Activated naive CD4-positive, alpha-beta T cell treated with anti-CD3 and anti-CD28 coated beads, Interleukin-2, amount 50 U/mL, for 24 hours (primary cell): ENCODE data around the gene ASPN.
"Not testable (repeated sequence)": the region's sequence is repeated elsewhere in the genome, so short reads cannot be mapped to it uniquely, and the experiment has no call there.

Source experiments
- H3K27ac Mint-ChIP-seq: one replicate; pipeline ENCODE4 v1.8.0; 2021; ENCODE audit warnings: mild to moderate bottlenecking, mixed read lengths
- H3K27me3 Mint-ChIP-seq: one replicate; pipeline ENCODE4 v1.8.0; 2021; ENCODE audit warnings: mixed read lengths
- H3K36me3 Mint-ChIP-seq: one replicate; pipeline ENCODE4 v1.8.0; 2021; ENCODE audit warnings: mixed read lengths
- H3K4me1 Mint-ChIP-seq: one replicate; pipeline ENCODE4 v1.8.0; 2021; ENCODE audit warnings: mixed read lengths
- H3K4me3 Mint-ChIP-seq: one replicate; pipeline ENCODE4 v1.8.0; 2021; ENCODE audit warnings: mild to moderate bottlenecking, mixed read lengths
- H3K9me3 Mint-ChIP-seq: one replicate; pipeline ENCODE4 v1.8.0; 2021; ENCODE audit warnings: mixed read lengths

The ASPN gene

GRCh38 chr9:92422611-92423338 lies 59.5 kb downstream of the ASPN start:
- Mint-ChIP-seq H3K4me1 (no peaks in the 10 kb centered on the region), H3K27me3 (no peaks in the 10 kb centered on the region), H3K36me3 (peaks cover 1% of the 10 kb centered on the region), H3K4me3 (no peak overlapping the region), H3K27ac (no peak overlapping the region), H3K9me3 (no peaks in the 10 kb centered on the region)

GRCh38 chr9:92414566-92414965 lies 67.7 kb downstream of the ASPN start:
- Mint-ChIP-seq H3K9me3 (no peaks in the 10 kb centered on the region), H3K4me1 (no peaks in the 10 kb centered on the region), H3K27me3 (no peaks in the 10 kb centered on the region), H3K4me3 (no peak overlapping the region), H3K36me3 (peaks cover 2% of the 10 kb centered on the region), H3K27ac (no peak overlapping the region)

DNA sequence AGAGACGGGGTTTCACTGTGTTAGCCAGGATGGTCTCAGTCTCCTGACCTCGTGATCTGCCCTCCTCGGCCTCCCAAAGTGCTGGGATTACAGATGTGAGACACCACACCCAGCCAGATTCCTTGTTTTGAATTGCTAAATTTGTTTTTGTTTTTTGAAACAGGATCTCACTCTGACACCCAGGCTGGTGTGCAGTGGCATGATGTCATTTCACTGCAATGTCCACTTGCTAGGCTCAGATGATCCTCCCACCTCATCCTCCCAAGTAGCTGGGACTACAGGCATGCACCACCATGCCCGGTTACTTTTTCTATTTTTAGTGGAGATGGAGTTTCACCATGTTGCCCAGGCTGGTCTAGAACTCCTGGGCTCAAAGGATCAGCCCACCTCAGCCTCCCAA lies 71.1 kb downstream of the ASPN start:
- not testable (repeated sequence) for H3K36me3 Mint-ChIP-seq, H3K27me3 Mint-ChIP-seq, H3K4me3 Mint-ChIP-seq, H3K9me3 Mint-ChIP-seq, H3K27ac Mint-ChIP-seq
- peaks cover 12% of the 10 kb centered on the region for H3K4me1 Mint-ChIP-seq

DNA sequence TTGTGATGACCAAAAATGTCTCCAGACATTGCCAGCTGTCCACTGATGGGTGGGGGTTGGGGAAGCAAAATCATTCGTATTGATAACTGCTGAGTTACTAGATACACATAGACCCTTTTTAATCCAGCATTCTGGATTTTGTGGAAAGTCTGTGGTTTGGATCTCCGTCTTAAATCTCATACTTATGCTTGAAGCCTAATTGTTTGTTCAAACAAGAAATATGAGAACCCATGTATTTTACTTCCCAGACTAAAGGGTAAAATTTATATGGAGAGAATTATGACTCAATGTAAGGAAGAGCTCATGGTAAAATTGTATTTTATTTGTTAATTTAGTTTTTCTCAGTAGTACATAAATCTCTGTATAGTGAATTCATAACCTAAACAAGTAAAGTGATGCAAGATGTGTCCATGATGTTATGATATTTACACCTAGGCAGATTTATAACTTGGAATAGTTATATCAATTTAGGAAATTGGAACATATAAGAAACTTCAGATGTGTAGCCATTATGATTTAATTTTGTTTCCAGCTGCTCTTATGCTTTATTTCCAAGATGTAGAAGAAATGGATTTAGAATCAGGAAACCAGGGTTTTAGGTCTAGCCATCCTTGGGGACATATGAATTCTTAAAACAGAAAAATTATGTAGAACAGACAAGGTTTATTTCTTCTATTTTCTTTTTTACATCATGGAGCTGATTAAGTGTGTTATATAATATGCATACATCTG lies 73.4 kb downstream of the ASPN start:
- H3K4me3 Mint-ChIP-seq: no peak overlapping the region
- no peaks in the 10 kb centered on the region for H3K27me3 Mint-ChIP-seq
- no peaks in the 10 kb centered on the region for H3K9me3 Mint-ChIP-seq
- H3K36me3 Mint-ChIP-seq: no peaks in the 10 kb centered on the region
- no peak overlapping the region for H3K27ac Mint-ChIP-seq
- peaks cover 27% of the 10 kb centered on the region for H3K4me1 Mint-ChIP-seq

DNA sequence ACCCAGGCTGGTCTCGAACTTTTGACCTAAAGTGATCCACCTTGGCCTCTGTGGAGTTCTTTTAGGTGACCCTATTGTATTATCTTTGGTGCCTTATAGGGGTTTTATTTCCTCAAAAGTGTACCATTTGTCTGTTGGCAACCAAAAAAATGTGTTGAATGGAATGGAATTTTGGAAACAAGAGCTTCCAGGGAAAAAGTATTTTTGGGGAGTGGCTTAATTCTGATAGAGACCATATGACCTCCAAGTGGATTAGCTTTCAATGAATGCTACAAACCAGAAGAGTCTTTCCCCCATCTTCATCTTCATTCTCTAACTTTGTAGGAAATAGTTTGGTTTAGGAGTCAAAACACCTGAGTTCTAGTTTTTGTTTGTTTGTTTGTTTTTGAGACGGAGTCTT lies 74.5 kb downstream of the ASPN start:
- no peak overlapping the region for H3K27ac Mint-ChIP-seq
- H3K27me3 Mint-ChIP-seq: no peaks in the 10 kb centered on the region
- no peak overlapping the region for H3K4me3 Mint-ChIP-seq
- H3K9me3 Mint-ChIP-seq: no peaks in the 10 kb centered on the region
- no peaks in the 10 kb centered on the region for H3K36me3 Mint-ChIP-seq
- peaks cover 27% of the 10 kb centered on the region for H3K4me1 Mint-ChIP-seq

GRCh38 chr9:92406477-92406876 lies 75.8 kb downstream of the ASPN start:
- Mint-ChIP-seq H3K4me1 (peaks cover 27% of the 10 kb centered on the region), H3K27ac (peak overlapping the region; percentile 78), H3K27me3 (no peaks in the 10 kb centered on the region), H3K4me3 (peak overlapping the region; percentile 41), H3K36me3 (no peaks in the 10 kb centered on the region), H3K9me3 (no peaks in the 10 kb centered on the region)
